IMR-90 (cell line): ENCODE results near the gene EDC4. TPM values are rescaled to one million over a fixed set of nuclear protein-coding genes. Genes with fewer than 3 reads are reported as not detected.

ENCODE experiments used
- ATAC-seq: fragments of 200-7000 bp; cut with Tn5 transposase; 2 replicates; pipeline ENCODE4 v1.9.1; 2020; ENCODE audit warnings: low read depth, mild to moderate bottlenecking, moderate library complexity
- BruUV-seq: library from RNA; stranded (reverse); fragments of 400-500 nt; replicated peaks from 2 replicates; lab custom pipeline; 2021; lab: Mats Ljungman, UMichigan
- CTCF ChIA-PET: fragments of 300-600 bp; formaldehyde crosslinking; extraction: SDS; loops from one replicate; lab custom pipeline; 2021; ENCODE audit warnings: antibody characterized with exemption; lab: Yijun Ruan, JAX
- POLR2A ChIA-PET: fragments of 300-600 bp; sonication (Branson Sonifier 250); formaldehyde crosslinking; loops from one replicate; lab custom pipeline; 2022; ENCODE audit warnings: antibody characterized with exemption; ENCODE audit not compliant: unreplicated experiment; lab: Charles Lee
- DNase-seq: peaks from one replicate; pipeline ENCODE4 v3.0.0; 2013
- H2AFZ ChIP-seq: replicated peaks from 2 replicates; pipeline ENCODE3; 2013; ENCODE audit warnings: low read length, mild to moderate bottlenecking; ENCODE audit not compliant: poor library complexity
- H2AK5ac ChIP-seq: 2 replicates; pipeline ENCODE4 v1.6.1; 2013; ENCODE audit warnings: low read depth, low read length, inconsistent platforms
- H2AK9ac ChIP-seq: replicated peaks from 2 replicates; pipeline ENCODE3; 2013; ENCODE audit warnings: mild to moderate bottlenecking, low read depth, low read length, moderate library complexity; ENCODE audit not compliant: poor library complexity
- H2BK120ac ChIP-seq: 2 replicates; pipeline ENCODE4 v1.6.1; 2013; ENCODE audit warnings: low read depth, low read length, inconsistent platforms
- H2BK15ac ChIP-seq: 3 replicates; pipeline ENCODE4 v1.6.1; 2013; ENCODE audit warnings: low read depth, low read length, inconsistent platforms
- H2BK20ac ChIP-seq: 2 replicates; pipeline ENCODE4 v1.6.1; 2013; ENCODE audit warnings: low read depth, mild to moderate bottlenecking, inconsistent platforms, low read length, moderate library complexity
- H2BK5ac ChIP-seq: 2 replicates; pipeline ENCODE4 v1.6.1; 2013; ENCODE audit warnings: mild to moderate bottlenecking, low read depth, low read length, inconsistent platforms; ENCODE audit not compliant: poor library complexity, severe bottlenecking
- H3K14ac ChIP-seq: replicated peaks from 2 replicates; pipeline ENCODE4 v1.6.1; 2013; ENCODE audit warnings: low read depth, low read length, inconsistent platforms
- H3K18ac ChIP-seq: 2 replicates; pipeline ENCODE4 v1.6.1; 2013; ENCODE audit warnings: low read depth, low read length, control low read depth
- H3K23ac ChIP-seq: 2 replicates; pipeline ENCODE4 v1.6.1; 2013; ENCODE audit warnings: low read depth, low read length, inconsistent platforms
- H3K27ac ChIP-seq: 2 replicates; pipeline ENCODE4 v1.5.1; 2013; ENCODE audit warnings: mild to moderate bottlenecking, control low read depth, low read length; ENCODE audit not compliant: insufficient read depth
- H3K27me3 ChIP-seq: 2 replicates; pipeline ENCODE4 v1.6.1; 2013; ENCODE audit warnings: low read length; ENCODE audit not compliant: control insufficient read depth, insufficient read depth
- H3K36me3 ChIP-seq: 2 replicates; pipeline ENCODE4 v1.6.1; 2013; ENCODE audit warnings: low read length, mixed read lengths; ENCODE audit not compliant: control insufficient read depth, insufficient read depth
- H3K4ac ChIP-seq: 2 replicates; pipeline ENCODE4 v1.6.1; 2013; ENCODE audit warnings: low read depth, low read length, inconsistent platforms
- H3K4me1 ChIP-seq: 2 replicates; pipeline ENCODE4 v1.6.1; 2013; ENCODE audit warnings: low read length, mixed read lengths; ENCODE audit not compliant: control insufficient read depth, insufficient read depth
- H3K4me2 ChIP-seq: 2 replicates; pipeline ENCODE4 v1.6.1; 2013; ENCODE audit warnings: low read depth, mild to moderate bottlenecking, control low read depth, low read length, moderate library complexity
- H3K4me3 ChIP-seq: 2 replicates; pipeline ENCODE4 v1.5.1; 2013; ENCODE audit warnings: low read depth, mild to moderate bottlenecking, control low read depth, low read length, moderate library complexity; ENCODE audit not compliant: insufficient read depth
- H3K56ac ChIP-seq: 2 replicates; pipeline ENCODE4 v1.6.1; 2013; ENCODE audit warnings: low read length, inconsistent platforms; ENCODE audit not compliant: insufficient read depth; ENCODE audit errors: extremely low read depth
- H3K79me1 ChIP-seq, 2 experiments: 2 replicates each; pipeline ENCODE4 v1.6.1; 2013; ENCODE audit warnings: low read length in 2 of 2, inconsistent platforms in 1 of 2, low read depth in 1 of 2
- H3K9ac ChIP-seq: 2 replicates; pipeline ENCODE4 v1.6.1; 2013; ENCODE audit warnings: low read depth, low read length, control low read depth
- H3K9me1 ChIP-seq: 2 replicates; pipeline ENCODE4 v1.6.1; 2013; ENCODE audit warnings: low read length, inconsistent platforms; ENCODE audit not compliant: insufficient read depth
- H3K9me3 ChIP-seq: 2 replicates; pipeline ENCODE4 v1.6.1; 2013; ENCODE audit warnings: low read length; ENCODE audit not compliant: control insufficient read depth, insufficient read depth
- H4K20me1 ChIP-seq: 2 replicates; pipeline ENCODE4 v1.6.1; 2013; ENCODE audit warnings: low read length, inconsistent platforms; ENCODE audit not compliant: insufficient read depth
- H4K5ac ChIP-seq: 2 replicates; pipeline ENCODE4 v1.6.1; 2013; ENCODE audit warnings: mild to moderate bottlenecking, low read depth, low read length, control low read depth
- H4K8ac ChIP-seq, 2 experiments: 2 replicates each; pipeline ENCODE4 v1.6.1; 2013; ENCODE audit warnings: low read depth in 2 of 2, low read length in 2 of 2, control low read depth in 1 of 2, inconsistent platforms in 1 of 2
- H4K91ac ChIP-seq: 2 replicates; pipeline ENCODE4 v1.6.1; 2013; ENCODE audit warnings: low read depth, low read length, inconsistent platforms; ENCODE audit not compliant: insufficient read depth
- BHLHE40 ChIP-seq: fragments of 150-350 bp; IDR thresholded peaks from 2 replicates; pipeline ENCODE4 v1.6.1; 2016; ENCODE audit warnings: mild to moderate bottlenecking, low read depth, low read length
- CEBPB ChIP-seq: IDR thresholded peaks from 2 replicates; pipeline ENCODE4 v1.6.1; 2012; ENCODE audit warnings: low read depth, low read length, improper control_type of control experiment
- CHD1 ChIP-seq: IDR thresholded peaks from 2 replicates; pipeline ENCODE4 v1.6.1; 2012; ENCODE audit warnings: low read depth, low read length, improper control_type of control experiment
- FOS ChIP-seq: fragments of 150-350 bp; IDR thresholded peaks from 2 replicates; pipeline ENCODE4 v1.6.1; 2016; ENCODE audit warnings: low read depth, low read length
- MAFK ChIP-seq: IDR thresholded peaks from 2 replicates; pipeline ENCODE4 v1.6.1; 2012; ENCODE audit warnings: low read depth, low read length, improper control_type of control experiment
- MAZ ChIP-seq: IDR thresholded peaks from 2 replicates; pipeline ENCODE4 v1.6.1; 2012; ENCODE audit warnings: low read depth, mild to moderate bottlenecking, low read length, improper control_type of control experiment, moderate library complexity, borderline replicate concordance
- NFE2L2 ChIP-seq: fragments of 150-350 bp; IDR thresholded peaks from 2 replicates; pipeline ENCODE4 v1.6.1; 2016; ENCODE audit warnings: low read depth, mild to moderate bottlenecking, low read length
- POLR2A ChIP-seq: IDR thresholded peaks from 2 replicates; pipeline ENCODE4 v1.6.1; 2012; ENCODE audit warnings: mild to moderate bottlenecking, low read depth, low read length
- RAD21 ChIP-seq: IDR thresholded peaks from 2 replicates; pipeline ENCODE4 v1.6.1; 2012; ENCODE audit warnings: low read length, improper control_type of control experiment
- RFX5 ChIP-seq: IDR thresholded peaks from 2 replicates; pipeline ENCODE4 v1.8.0; 2012; ENCODE audit warnings: low read depth, mild to moderate bottlenecking, low read length, moderate library complexity
- SMC3 ChIP-seq: fragments of 150-350 bp; IDR thresholded peaks from 2 replicates; pipeline ENCODE4 v1.6.1; 2016; ENCODE audit warnings: low read depth, mild to moderate bottlenecking, antibody characterized with exemption, low read length, moderate library complexity
- WGBS, 2 experiments: methylation state at CpG; one replicate each; pipeline versions ENCODE4 v1.1.5 to v1.1.7; 2013; ENCODE audit warnings: missing lambda C conversion rate in 2 of 2; ENCODE audit not compliant: insufficient read length in 1 of 2; ENCODE audit errors: extremely low coverage in 2 of 2; 5-methylcytosine and 5-hydroxymethylcytosine counted together
- dilution Hi-C: fragments of 300-500 bp; cut with HindIII; formaldehyde crosslinking; loops from one replicate; pipeline ENCODE4 v1.14.3; 2018; ENCODE audit warnings: low sequenced_read_pairs; ENCODE audit not compliant: unreplicated experiment
- in situ Hi-C: fragments of 300-500 bp; cut with MboI; formaldehyde crosslinking; loops from 3 replicates; pipeline ENCODE4 v1.14.3; 2019; ENCODE audit warnings: low sequenced_read_pairs, inconsistent platforms, mixed read lengths
- intact Hi-C: fragments of 100-400 bp; cut with micrococcal nuclease; formaldehyde crosslinking; loops from 2 replicates; pipeline ENCODE4 v1.10.0; 2022
- polyA plus RNA-seq, 3 experiments: library from polyadenylated mRNA; depleted of rRNA; stranded (reverse); fragments of >200 nt; gene quantifications; 2 replicates each; pipeline ENCODE4 v1.2.3, GENCODE V29; 2012; ENCODE audit warnings: low replicate concordance in 1 of 3
- total RNA-seq: library from RNA; depleted of rRNA; stranded (reverse); fragments of >200 nt; gene quantifications from 2 replicates; pipeline ENCODE4 v1.2.3, GENCODE V29; 2012
- TF ChIP-seq, protein P1 (sequence below): conservative IDR thresholded peaks from 2 replicates; pipeline ENCODE4 v1.5.1; 2012; ENCODE audit warnings: mild to moderate bottlenecking, low read depth, low read length, improper control_type of control experiment
- TF ChIP-seq, protein P2 (sequence below): fragments of 150-350 bp; IDR thresholded peaks from 2 replicates; pipeline ENCODE4 v1.6.1; 2017; ENCODE audit warnings: mild to moderate bottlenecking, antibody characterized with exemption, low read length, low read depth
- TF ChIP-seq, protein P3 (sequence below): fragments of 150-350 bp; IDR thresholded peaks from 2 replicates; pipeline ENCODE4 v1.6.1; 2016; ENCODE audit warnings: low read depth, mild to moderate bottlenecking, low read length, moderate library complexity, borderline replicate concordance

EDC4 gene
- total and polyA plus RNA-seq, 2 of the 4 experiments (the other 2 are of a cell fraction): 33.2 to 64.0 TPM

DNA sequence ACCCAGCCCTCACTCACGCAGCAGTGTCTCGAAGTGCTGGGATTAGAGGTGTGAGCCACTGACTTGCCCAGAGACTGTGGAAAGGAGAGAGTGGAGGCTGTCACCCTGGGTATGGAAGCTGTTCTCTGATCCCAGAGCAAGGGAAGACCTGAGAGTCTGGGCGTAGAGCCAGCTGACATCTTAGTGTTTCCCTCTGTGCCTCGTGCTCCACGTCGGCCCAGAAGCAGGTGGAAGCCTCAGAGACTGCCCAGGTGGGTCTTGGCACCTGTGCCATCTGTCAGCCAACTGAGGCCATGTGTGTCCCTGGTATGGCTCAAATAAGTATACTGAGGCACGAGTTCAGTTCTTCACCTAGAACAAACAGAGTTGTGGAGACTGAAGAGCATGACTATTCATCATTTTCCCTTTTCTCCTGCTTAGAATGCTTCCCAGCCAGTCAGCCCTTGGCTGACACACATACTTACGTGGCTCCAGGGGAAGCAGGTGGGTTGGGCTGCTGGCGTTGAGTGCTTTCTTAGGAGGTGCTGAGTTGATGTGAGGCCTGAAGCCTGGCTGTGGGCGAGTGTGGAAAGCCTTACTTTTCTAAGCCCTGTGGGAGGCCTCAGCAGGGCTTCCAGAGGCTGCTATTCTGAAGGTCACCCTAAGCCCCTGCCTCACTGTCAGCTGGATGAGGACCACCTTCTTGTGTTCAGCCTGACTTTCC lies 50.7 kb downstream of the EDC4 start:
- no TSS peak for BruUV-seq
- dilution Hi-C loops (no loop called here), intact Hi-C loops (no loop called here), in situ Hi-C loops (no loop called here)
- Histone ChIP-seq H3K9ac (no peak overlapping the region), H4K91ac (no peak overlapping the region), H3K36me3 (peaks cover 23% of the 10 kb centered on the region), H3K9me1 (peaks cover 10% of the 10 kb centered on the region), H3K9me3 (no peaks in the 10 kb centered on the region), H4K8ac (no peak overlapping the region), H3K27ac (no peak overlapping the region), H3K4me1 (no peaks in the 10 kb centered on the region), H2AK5ac (no peak overlapping the region), H3K14ac (no peak overlapping the region), H3K4ac (no peak overlapping the region), H3K18ac (no peak overlapping the region), H3K27me3 (no peaks in the 10 kb centered on the region), H2BK120ac (no peak overlapping the region), H2BK15ac (no peak overlapping the region), H2AFZ (peak overlapping the region; percentile 24), H3K56ac (no peak overlapping the region), H3K4me3 (no peak overlapping the region), H3K4me2 (no peak overlapping the region), H2BK20ac (no peak overlapping the region), H3K79me1 (peaks cover 19 to 64% of the 10 kb centered on the region in 2 experiments), H4K5ac (no peak overlapping the region), H4K20me1 (peaks cover 67% of the 10 kb centered on the region), H2BK5ac (no peak overlapping the region), H3K23ac (no peak overlapping the region), H2AK9ac (peak overlapping the region; percentile 28)
- TF ChIP-seq RFX5: no peak
- TF ChIP-seq BHLHE40: no peak
- no peak for TF ChIP-seq RAD21
- TF ChIP-seq, protein P1, sequence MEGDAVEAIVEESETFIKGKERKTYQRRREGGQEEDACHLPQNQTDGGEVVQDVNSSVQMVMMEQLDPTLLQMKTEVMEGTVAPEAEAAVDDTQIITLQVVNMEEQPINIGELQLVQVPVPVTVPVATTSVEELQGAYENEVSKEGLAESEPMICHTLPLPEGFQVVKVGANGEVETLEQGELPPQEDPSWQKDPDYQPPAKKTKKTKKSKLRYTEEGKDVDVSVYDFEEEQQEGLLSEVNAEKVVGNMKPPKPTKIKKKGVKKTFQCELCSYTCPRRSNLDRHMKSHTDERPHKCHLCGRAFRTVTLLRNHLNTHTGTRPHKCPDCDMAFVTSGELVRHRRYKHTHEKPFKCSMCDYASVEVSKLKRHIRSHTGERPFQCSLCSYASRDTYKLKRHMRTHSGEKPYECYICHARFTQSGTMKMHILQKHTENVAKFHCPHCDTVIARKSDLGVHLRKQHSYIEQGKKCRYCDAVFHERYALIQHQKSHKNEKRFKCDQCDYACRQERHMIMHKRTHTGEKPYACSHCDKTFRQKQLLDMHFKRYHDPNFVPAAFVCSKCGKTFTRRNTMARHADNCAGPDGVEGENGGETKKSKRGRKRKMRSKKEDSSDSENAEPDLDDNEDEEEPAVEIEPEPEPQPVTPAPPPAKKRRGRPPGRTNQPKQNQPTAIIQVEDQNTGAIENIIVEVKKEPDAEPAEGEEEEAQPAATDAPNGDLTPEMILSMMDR: no peak
- TF ChIP-seq SMC3: no peak
- no peak for TF ChIP-seq CEBPB
- no peak for TF ChIP-seq MAFK
- TF ChIP-seq FOS: no peak
- no peak for TF ChIP-seq NFE2L2
- no peak for TF ChIP-seq POLR2A
- TF ChIP-seq CHD1: no peak
- TF ChIP-seq, protein P2, sequence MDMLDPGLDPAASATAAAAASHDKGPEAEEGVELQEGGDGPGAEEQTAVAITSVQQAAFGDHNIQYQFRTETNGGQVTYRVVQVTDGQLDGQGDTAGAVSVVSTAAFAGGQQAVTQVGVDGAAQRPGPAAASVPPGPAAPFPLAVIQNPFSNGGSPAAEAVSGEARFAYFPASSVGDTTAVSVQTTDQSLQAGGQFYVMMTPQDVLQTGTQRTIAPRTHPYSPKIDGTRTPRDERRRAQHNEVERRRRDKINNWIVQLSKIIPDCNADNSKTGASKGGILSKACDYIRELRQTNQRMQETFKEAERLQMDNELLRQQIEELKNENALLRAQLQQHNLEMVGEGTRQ: no peak
- TF ChIP-seq, protein P3, sequence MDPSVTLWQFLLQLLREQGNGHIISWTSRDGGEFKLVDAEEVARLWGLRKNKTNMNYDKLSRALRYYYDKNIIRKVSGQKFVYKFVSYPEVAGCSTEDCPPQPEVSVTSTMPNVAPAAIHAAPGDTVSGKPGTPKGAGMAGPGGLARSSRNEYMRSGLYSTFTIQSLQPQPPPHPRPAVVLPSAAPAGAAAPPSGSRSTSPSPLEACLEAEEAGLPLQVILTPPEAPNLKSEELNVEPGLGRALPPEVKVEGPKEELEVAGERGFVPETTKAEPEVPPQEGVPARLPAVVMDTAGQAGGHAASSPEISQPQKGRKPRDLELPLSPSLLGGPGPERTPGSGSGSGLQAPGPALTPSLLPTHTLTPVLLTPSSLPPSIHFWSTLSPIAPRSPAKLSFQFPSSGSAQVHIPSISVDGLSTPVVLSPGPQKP: no peak
- no peak for TF ChIP-seq MAZ
- ATAC-seq (no peak), DNase-seq (no peak)
- WGBS, 2 experiments: 100% methylated on average over 1 of the region's 10 CpGs; no CpG with 5 or more reads in 1 of the 2 experiments
- ChIA-PET CTCF (no interaction called here), POLR2A (no interaction called here)
